K562 (cell line): Measurements from ENCODE around the gene FBXW9. TPM values are rescaled to one million over a fixed set of nuclear protein-coding genes. Genes with fewer than 3 reads are reported as not detected.

Experiments used
- EGR1 ChIP-seq: fragments of 450-650 bp; conservative IDR thresholded peaks from 2 replicates; pipeline ENCODE4 v1.6.1; 2017; ENCODE audit warnings: mild to moderate bottlenecking
- FOXP1 ChIP-seq: sonication (generic); formaldehyde crosslinking; IDR thresholded peaks from 2 replicates; pipeline ENCODE4 v1.8.0; 2022; ENCODE audit warnings: mild to moderate bottlenecking, missing genetic modification reagents
- GATAD2B ChIP-seq: fragments of 450-650 bp; IDR thresholded peaks from 2 replicates; pipeline ENCODE4 v1.6.1; 2017; ENCODE audit warnings: mild to moderate bottlenecking, borderline replicate concordance
- NEUROD1 ChIP-seq: fragments of 150-350 bp; IDR thresholded peaks from 2 replicates; pipeline ENCODE4 v1.6.1; 2014; ENCODE audit warnings: borderline replicate concordance, low read length, low read depth; ENCODE audit not compliant: partially characterized antibody
- TCF7 ChIP-seq: sonication (generic); IDR thresholded peaks from 2 replicates; pipeline ENCODE4 v1.6.1; 2016; ENCODE audit warnings: antibody characterized with exemption, borderline replicate concordance
- TOE1 ChIP-seq, 2 experiments: fragments of 450-650 bp in 1 of 2; sonication (generic) in 1 of 2; formaldehyde crosslinking in 1 of 2; IDR thresholded peaks; 2 replicates each; pipeline versions ENCODE4 v1.7.1 to v1.8.0; 2016 to 2022; ENCODE audit warnings: borderline replicate concordance in 2 of 2, mild to moderate bottlenecking in 2 of 2, antibody characterized with exemption in 1 of 2, inconsistent platforms in 1 of 2, low read depth in 1 of 2, missing genetic modification reagents in 1 of 2, moderate library complexity in 1 of 2
- ZNF146 ChIP-seq: IDR thresholded peaks from one replicate; pipeline ENCODE4 v1.6.1; 2018; ENCODE audit warnings: missing compliant biosample characterization; ENCODE audit not compliant: unreplicated experiment
- ZNF263 ChIP-seq: sonication (generic); formaldehyde crosslinking; IDR thresholded peaks from 2 replicates; pipeline ENCODE4 v1.8.0; 2022; ENCODE audit warnings: mild to moderate bottlenecking, missing genetic modification reagents, borderline replicate concordance
- polyA plus RNA-seq, 8 experiments: library from polyadenylated mRNA; depleted of rRNA in 4 of 8; stranded (reverse) in 5 of 8; unstranded in 3 of 8; fragments of >200 nt; fragmentation: Nextera tagmentation in 2 of 8; fragmentation: Illumina TruSeq in 1 of 8; extraction: Ambion mirVana in 2 of 8; extraction: Trizol in 1 of 8; gene quantifications; 2 replicates each; pipeline versions ENCODE4 v1.2.1 to v1.2.3, GENCODE V29; 2011 to 2014; ENCODE audit warnings: inconsistent platforms in 1 of 8, missing spikeins in 1 of 8
- total RNA-seq, 7 experiments: library from RNA; depleted of rRNA in 6 of 7; stranded (reverse); fragments of >200 nt in 6 of 7; fragmentation: Illumina TruSeq in 2 of 7; extraction: Trizol in 2 of 7; gene quantifications; 2 replicates each; pipeline versions ENCODE4 v1.2.1 to v1.2.3, GENCODE V29; 2011 to 2021; ENCODE audit warnings: low replicate concordance in 1 of 7
- TF ChIP-seq, protein P1 (sequence below): fragments of 200-800 bp; sonication (Bioruptor generic); IDR thresholded peaks from 2 replicates; pipeline ENCODE4 v1.6.1; 2016; ENCODE audit warnings: missing genetic modification characterization, missing compliant biosample characterization
- TF ChIP-seq, protein P2 (sequence below): fragments of 200-400 bp; formaldehyde crosslinking; IDR thresholded peaks from 2 replicates; pipeline ENCODE4 v1.6.1; 2017; ENCODE audit warnings: mild to moderate bottlenecking, low read depth, low read length, moderate library complexity
- TF ChIP-seq, protein P3 (sequence below): fragments of 200-800 bp; sonication (Bioruptor generic); IDR thresholded peaks from 2 replicates; pipeline ENCODE4 v1.6.1; 2017; ENCODE audit warnings: missing genetic modification characterization, missing compliant biosample characterization
- TF ChIP-seq, protein P4 (sequence below): fragments of 450-650 bp; formaldehyde crosslinking; conservative IDR thresholded peaks from 2 replicates; pipeline ENCODE4 v1.4.0; 2022; ENCODE audit warnings: mild to moderate bottlenecking, missing genetic modification characterization
- TF ChIP-seq, protein P5 (sequence below): fragments of 250-450 bp; sonication (Bioruptor Pico); IDR thresholded peaks from 2 replicates; pipeline ENCODE4 v1.9.0; 2021; ENCODE audit warnings: mild to moderate bottlenecking

Gene FBXW9
- total and polyA plus RNA-seq, 9 of the 15 experiments (the other 6 are each of a cell fraction or from before 2014, with no cell fraction given): 0.23 to 21.7 (median 6.2) TPM

DNA sequence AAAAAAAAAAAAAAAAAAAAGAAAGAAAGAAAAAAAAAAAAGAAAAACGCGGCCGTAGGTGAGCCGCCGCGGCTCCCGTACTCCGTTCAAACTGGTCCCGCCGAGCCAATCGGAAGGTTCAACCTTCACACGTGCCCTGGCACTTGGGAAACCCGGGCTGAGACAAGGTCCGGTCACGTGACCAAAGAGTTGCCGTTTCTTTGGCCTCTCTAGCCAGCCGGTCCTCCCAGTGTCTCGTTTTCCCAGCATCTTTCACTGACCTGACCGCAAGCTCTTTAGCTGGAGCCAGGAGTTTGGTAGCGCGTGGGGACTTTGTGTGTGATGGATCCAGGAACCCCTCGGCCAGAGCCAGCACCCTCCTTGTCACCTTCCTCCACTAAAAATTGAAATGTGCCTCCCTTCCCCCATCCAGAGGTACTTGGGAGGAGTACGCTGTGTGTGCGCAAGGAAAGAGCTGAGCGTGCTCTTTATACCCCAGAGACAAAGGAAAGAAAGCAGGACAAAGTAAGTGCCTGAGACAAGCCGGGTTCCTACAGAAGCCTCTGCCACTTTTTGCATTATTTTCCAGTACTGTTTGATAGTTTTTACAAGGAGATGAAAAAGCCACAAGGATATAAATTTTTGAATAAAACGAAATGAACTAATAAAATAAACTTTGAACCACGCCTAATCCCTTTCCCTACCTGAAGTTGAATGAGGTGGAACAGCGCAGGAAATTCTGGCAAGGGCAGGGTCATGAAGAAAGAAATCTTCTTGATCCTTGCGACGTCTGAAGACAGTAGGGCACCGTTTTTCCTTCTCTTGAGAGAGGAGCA, 26.3 kb upstream of the FBXW9 start (continued):
- peak; percentile 83; the same call in 1 of the 2 replicates for TF ChIP-seq ZNF263 (CRISPR knock-in tag)
- TF ChIP-seq, protein P1, sequence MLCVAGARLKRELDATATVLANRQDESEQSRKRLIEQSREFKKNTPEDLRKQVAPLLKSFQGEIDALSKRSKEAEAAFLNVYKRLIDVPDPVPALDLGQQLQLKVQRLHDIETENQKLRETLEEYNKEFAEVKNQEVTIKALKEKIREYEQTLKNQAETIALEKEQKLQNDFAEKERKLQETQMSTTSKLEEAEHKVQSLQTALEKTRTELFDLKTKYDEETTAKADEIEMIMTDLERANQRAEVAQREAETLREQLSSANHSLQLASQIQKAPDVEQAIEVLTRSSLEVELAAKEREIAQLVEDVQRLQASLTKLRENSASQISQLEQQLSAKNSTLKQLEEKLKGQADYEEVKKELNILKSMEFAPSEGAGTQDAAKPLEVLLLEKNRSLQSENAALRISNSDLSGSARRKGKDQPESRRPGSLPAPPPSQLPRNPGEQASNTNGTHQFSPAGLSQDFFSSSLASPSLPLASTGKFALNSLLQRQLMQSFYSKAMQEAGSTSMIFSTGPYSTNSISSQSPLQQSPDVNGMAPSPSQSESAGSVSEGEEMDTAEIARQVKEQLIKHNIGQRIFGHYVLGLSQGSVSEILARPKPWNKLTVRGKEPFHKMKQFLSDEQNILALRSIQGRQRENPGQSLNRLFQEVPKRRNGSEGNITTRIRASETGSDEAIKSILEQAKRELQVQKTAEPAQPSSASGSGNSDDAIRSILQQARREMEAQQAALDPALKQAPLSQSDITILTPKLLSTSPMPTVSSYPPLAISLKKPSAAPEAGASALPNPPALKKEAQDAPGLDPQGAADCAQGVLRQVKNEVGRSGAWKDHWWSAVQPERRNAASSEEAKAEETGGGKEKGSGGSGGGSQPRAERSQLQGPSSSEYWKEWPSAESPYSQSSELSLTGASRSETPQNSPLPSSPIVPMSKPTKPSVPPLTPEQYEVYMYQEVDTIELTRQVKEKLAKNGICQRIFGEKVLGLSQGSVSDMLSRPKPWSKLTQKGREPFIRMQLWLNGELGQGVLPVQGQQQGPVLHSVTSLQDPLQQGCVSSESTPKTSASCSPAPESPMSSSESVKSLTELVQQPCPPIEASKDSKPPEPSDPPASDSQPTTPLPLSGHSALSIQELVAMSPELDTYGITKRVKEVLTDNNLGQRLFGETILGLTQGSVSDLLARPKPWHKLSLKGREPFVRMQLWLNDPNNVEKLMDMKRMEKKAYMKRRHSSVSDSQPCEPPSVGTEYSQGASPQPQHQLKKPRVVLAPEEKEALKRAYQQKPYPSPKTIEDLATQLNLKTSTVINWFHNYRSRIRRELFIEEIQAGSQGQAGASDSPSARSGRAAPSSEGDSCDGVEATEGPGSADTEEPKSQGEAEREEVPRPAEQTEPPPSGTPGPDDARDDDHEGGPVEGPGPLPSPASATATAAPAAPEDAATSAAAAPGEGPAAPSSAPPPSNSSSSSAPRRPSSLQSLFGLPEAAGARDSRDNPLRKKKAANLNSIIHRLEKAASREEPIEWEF (CRISPR knock-in tag): no peak; the same call in 1 of the 2 replicates
- TF ChIP-seq TOE1 (IDR thresholded peaks at IDR 0.05; ENCODE audit: borderline replicate concordance): peak; percentile 100
- TF ChIP-seq TOE1 (CRISPR knock-in tag; IDR thresholded peaks at IDR 0.05; ENCODE audit: borderline replicate concordance, low read depth): no peak
- TF ChIP-seq NEUROD1: peak; percentile 70
- TF ChIP-seq, protein P2, sequence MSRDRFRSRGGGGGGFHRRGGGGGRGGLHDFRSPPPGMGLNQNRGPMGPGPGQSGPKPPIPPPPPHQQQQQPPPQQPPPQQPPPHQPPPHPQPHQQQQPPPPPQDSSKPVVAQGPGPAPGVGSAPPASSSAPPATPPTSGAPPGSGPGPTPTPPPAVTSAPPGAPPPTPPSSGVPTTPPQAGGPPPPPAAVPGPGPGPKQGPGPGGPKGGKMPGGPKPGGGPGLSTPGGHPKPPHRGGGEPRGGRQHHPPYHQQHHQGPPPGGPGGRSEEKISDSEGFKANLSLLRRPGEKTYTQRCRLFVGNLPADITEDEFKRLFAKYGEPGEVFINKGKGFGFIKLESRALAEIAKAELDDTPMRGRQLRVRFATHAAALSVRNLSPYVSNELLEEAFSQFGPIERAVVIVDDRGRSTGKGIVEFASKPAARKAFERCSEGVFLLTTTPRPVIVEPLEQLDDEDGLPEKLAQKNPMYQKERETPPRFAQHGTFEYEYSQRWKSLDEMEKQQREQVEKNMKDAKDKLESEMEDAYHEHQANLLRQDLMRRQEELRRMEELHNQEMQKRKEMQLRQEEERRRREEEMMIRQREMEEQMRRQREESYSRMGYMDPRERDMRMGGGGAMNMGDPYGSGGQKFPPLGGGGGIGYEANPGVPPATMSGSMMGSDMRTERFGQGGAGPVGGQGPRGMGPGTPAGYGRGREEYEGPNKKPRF: no peak
- TF ChIP-seq, protein P3, sequence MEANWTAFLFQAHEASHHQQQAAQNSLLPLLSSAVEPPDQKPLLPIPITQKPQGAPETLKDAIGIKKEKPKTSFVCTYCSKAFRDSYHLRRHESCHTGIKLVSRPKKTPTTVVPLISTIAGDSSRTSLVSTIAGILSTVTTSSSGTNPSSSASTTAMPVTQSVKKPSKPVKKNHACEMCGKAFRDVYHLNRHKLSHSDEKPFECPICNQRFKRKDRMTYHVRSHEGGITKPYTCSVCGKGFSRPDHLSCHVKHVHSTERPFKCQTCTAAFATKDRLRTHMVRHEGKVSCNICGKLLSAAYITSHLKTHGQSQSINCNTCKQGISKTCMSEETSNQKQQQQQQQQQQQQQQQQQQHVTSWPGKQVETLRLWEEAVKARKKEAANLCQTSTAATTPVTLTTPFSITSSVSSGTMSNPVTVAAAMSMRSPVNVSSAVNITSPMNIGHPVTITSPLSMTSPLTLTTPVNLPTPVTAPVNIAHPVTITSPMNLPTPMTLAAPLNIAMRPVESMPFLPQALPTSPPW: no peak; the same call in 1 of the 2 replicates
- TF ChIP-seq TCF7: no peak
- TF ChIP-seq, protein P4, sequence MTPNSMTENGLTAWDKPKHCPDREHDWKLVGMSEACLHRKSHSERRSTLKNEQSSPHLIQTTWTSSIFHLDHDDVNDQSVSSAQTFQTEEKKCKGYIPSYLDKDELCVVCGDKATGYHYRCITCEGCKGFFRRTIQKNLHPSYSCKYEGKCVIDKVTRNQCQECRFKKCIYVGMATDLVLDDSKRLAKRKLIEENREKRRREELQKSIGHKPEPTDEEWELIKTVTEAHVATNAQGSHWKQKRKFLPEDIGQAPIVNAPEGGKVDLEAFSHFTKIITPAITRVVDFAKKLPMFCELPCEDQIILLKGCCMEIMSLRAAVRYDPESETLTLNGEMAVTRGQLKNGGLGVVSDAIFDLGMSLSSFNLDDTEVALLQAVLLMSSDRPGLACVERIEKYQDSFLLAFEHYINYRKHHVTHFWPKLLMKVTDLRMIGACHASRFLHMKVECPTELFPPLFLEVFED (CRISPR knock-in tag): peak; percentile 53; the same call in 1 of the 2 replicates
- no peak for TF ChIP-seq FOXP1 (CRISPR knock-in tag)
- TF ChIP-seq ZNF146 (CRISPR knock-in tag): no peak
- TF ChIP-seq, protein P5, sequence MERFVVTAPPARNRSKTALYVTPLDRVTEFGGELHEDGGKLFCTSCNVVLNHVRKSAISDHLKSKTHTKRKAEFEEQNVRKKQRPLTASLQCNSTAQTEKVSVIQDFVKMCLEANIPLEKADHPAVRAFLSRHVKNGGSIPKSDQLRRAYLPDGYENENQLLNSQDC (CRISPR knock-in tag): no peak
- 0 out of 2 replicates have a peak, but pooled peaks have one; percentile 43 for TF ChIP-seq GATAD2B
- peak; percentile 55; the same call in 1 of the 2 replicates for TF ChIP-seq EGR1
